HFF-Myc (cell line): ENCODE results near the gene FBXL5.

Source experiments
- DNase-seq: peaks from one replicate; pipeline ENCODE4 v3.0.0-alpha.2; 2011; ENCODE audit warnings: low read depth; ENCODE audit errors: extremely low read depth
- H3K4me3 ChIP-seq: replicated peaks from 2 replicates; pipeline ENCODE4 v1.5.1; 2011; ENCODE audit warnings: low read depth, mild to moderate bottlenecking, control low read depth, low read length
- CTCF ChIP-seq: IDR thresholded peaks from 2 replicates; pipeline ENCODE4 v1.5.1; 2012; ENCODE audit warnings: mild to moderate bottlenecking, low read depth, low read length, control low read depth; ENCODE audit errors: missing control alignments

Gene FBXL5

DNA sequence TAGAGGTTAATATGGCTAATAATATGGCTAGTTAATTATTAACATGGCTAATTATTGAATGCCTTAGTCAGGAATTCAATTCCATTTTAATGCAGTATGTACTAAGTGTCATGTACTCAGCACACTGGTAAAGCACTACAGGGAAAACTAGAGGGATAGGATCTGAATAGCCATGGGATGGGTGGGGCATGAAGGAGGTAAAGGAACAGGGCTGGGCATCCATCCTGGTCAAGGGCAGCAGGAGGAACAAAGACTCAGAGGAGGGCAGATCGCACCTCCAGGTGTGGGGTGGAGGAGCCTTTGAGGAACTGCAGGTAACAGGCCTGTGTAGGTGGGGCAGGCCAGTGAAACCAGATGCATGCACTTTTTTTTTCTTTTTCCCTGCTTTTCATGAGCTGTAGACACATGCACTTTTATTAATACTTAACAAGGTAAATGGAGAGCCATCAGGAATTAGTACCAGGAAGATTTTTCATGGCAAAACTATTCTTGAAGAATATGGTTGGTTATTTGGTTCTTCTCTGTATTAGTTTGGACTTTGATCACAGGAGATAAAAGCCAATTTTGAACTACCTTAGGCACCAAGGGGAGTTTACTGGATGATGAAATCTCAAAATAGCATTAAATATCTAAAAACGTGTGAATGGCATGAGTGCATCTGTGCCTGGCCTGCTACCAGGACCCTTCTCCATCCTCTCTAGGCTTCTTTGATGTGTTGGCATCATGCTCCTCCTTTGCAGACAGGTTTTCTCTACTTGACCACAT lies 97.2 kb downstream of the FBXL5 start:
- no peak for TF ChIP-seq CTCF
- no peak overlapping the region for H3K4me3 ChIP-seq
- DNase-seq: no peak

GRCh38 chr4:15556511-15557092 lies 98.6 kb downstream of the FBXL5 start:
- no peak for TF ChIP-seq CTCF
- DNase-seq: no peak
- H3K4me3 ChIP-seq: no peak overlapping the region
